Measurements from ENCODE around the gene SEMA4F. TPM values are rescaled to one million over a fixed set of nuclear protein-coding genes. Genes with fewer than 3 reads are reported as not detected.
A peak's percentile ranks its signal among the peaks of the same experiment; 100 is the strongest.

SEMA4F gene
- total RNA-seq, 1 donor from 2014 or later = 9.1 TPM

- DNase-seq (ENCODE audit: low spot score) = no peak
Measured at GRCh38 chr2:74704216-74704615, 50.2 kb downstream of the SEMA4F start.

GRCh38 chr2:74706741-74707140, 52.7 kb downstream of the SEMA4F start:
- no peak for DNase-seq (ENCODE audit: low spot score)

- DNase-seq (ENCODE audit: low spot score) = no peak
Measured at GRCh38 chr2:74707837-74708236, 53.8 kb downstream of the SEMA4F start.

- no peak for DNase-seq (ENCODE audit: low spot score)
Measured at GRCh38 chr2:74708296-74708695, 54.2 kb downstream of the SEMA4F start.

GRCh38 chr2:74708883-74709282, 54.8 kb downstream of the SEMA4F start:
- DNase-seq (ENCODE audit: low spot score) = no peak

GRCh38 chr2:74712223-74713053, 58.4 kb downstream of the SEMA4F start:
- DNase-seq (ENCODE audit: low spot score) = no peak

- no peak for DNase-seq (ENCODE audit: low spot score)
Measured at GRCh38 chr2:74714691-74715080, 60.6 kb downstream of the SEMA4F start.

- DNase-seq (ENCODE audit: low spot score) = peak; percentile 84
Measured at GRCh38 chr2:74715081-74715791, 61.2 kb downstream of the SEMA4F start.

- no peak for DNase-seq (ENCODE audit: low spot score)
Measured at GRCh38 chr2:74715880-74716279, 61.8 kb downstream of the SEMA4F start.

- no peak for DNase-seq (ENCODE audit: low spot score)
Measured at GRCh38 chr2:74719066-74719465, 65.0 kb downstream of the SEMA4F start.

- no peak for DNase-seq (ENCODE audit: low spot score)
Measured at GRCh38 chr2:74721316-74721715, 67.3 kb downstream of the SEMA4F start.

- DNase-seq (ENCODE audit: low spot score) = no peak
Measured at GRCh38 chr2:74724496-74724895, 70.4 kb downstream of the SEMA4F start.

GRCh38 chr2:74725287-74725686, 71.2 kb downstream of the SEMA4F start:
- DNase-seq (ENCODE audit: low spot score) = no peak

- DNase-seq (ENCODE audit: low spot score) = no peak
Measured at GRCh38 chr2:74728842-74729241, 74.8 kb downstream of the SEMA4F start.

- DNase-seq (ENCODE audit: low spot score) = no peak
Measured at GRCh38 chr2:74730530-74730929, 76.5 kb downstream of the SEMA4F start.

Other genes starting within 250 kb of the SEMA4F start
- gene C2orf81, start 232.6 kb upstream of the SEMA4F start, total RNA-seq = 5.5 TPM
- 11.3 TPM for gene WDR54, start 232.5 kb upstream of the SEMA4F start, total RNA-seq
- 36.4 TPM for gene RTKN, start 212.3 kb upstream of the SEMA4F start, total RNA-seq
- 55.9 TPM for gene INO80B, start 199.2 kb upstream of the SEMA4F start, total RNA-seq
- gene WBP1, start 195.8 kb upstream of the SEMA4F start, total RNA-seq = 100 TPM
- 51.6 TPM for gene MOGS, start 188.9 kb upstream of the SEMA4F start, total RNA-seq
- gene MRPL53, start 181.6 kb upstream of the SEMA4F start, total RNA-seq = 71.8 TPM
- gene CCDC142, start 171.2 kb upstream of the SEMA4F start, total RNA-seq = 28.6 TPM
- gene TTC31, start 171.2 kb upstream of the SEMA4F start, total RNA-seq = 22.5 TPM
- gene LBX2, start 154.6 kb upstream of the SEMA4F start, total RNA-seq = 0.36 TPM
- gene PCGF1, start 146.6 kb upstream of the SEMA4F start, total RNA-seq = 46.6 TPM
- not detected for gene TLX2, start 139.8 kb upstream of the SEMA4F start, total RNA-seq
- 1.4 TPM for gene DQX1, start 128.0 kb upstream of the SEMA4F start, total RNA-seq
- 98.5 TPM for gene AUP1, start 124.5 kb upstream of the SEMA4F start, total RNA-seq
- 22.4 TPM for gene HTRA2, start 124.3 kb upstream of the SEMA4F start, total RNA-seq
- gene LOXL3, start 100.3 kb upstream of the SEMA4F start, total RNA-seq = 6.4 TPM
- gene DOK1, start 99.5 kb upstream of the SEMA4F start, total RNA-seq = 11.8 TPM
- 1.4 TPM for gene M1AP, start 5.9 kb upstream of the SEMA4F start, total RNA-seq
- gene HK2, start 179.9 kb downstream of the SEMA4F start, total RNA-seq = 62.8 TPM

Measured in ureter (tissue), 1 donor.